Nephron progenitor cell (in vitro differentiated cells): ENCODE results near the gene SNX20.

ENCODE experiments used
- DNase-seq: peaks from one replicate; pipeline ENCODE4 v3.0.0; 2021
- H3K27ac Mint-ChIP-seq: 2 replicates; pipeline ENCODE4 v1.8.0; 2021; ENCODE audit warnings: mild to moderate bottlenecking, moderate library complexity, mixed read lengths
- H3K27me3 Mint-ChIP-seq: 2 replicates; pipeline ENCODE4 v1.8.0; 2021; ENCODE audit warnings: mild to moderate bottlenecking, low read depth, mixed read lengths; ENCODE audit not compliant: poor library complexity
- H3K36me3 Mint-ChIP-seq: 2 replicates; pipeline ENCODE4 v1.8.0; 2021; ENCODE audit warnings: low read depth, mixed read lengths
- H3K4me1 Mint-ChIP-seq: 2 replicates; pipeline ENCODE4 v1.8.0; 2021; ENCODE audit warnings: mixed read lengths
- H3K4me3 Mint-ChIP-seq: 2 replicates; pipeline ENCODE4 v1.8.0; 2021; ENCODE audit warnings: mild to moderate bottlenecking, moderate library complexity, mixed read lengths
- H3K9me3 Mint-ChIP-seq: 2 replicates; pipeline ENCODE4 v1.8.0; 2021; ENCODE audit warnings: mild to moderate bottlenecking, moderate library complexity, mixed read lengths
- TF ChIP-seq, protein P1 (sequence below): fragments of 200-600 bp; sonication (generic); IDR thresholded peaks from 2 replicates; pipeline ENCODE4 v1.5.0; 2021; ENCODE audit warnings: antibody characterized with exemption

SNX20 gene

GRCh38 chr16:50712956-50713355 is 31.8 kb upstream of the SNX20 start:
- Mint-ChIP-seq H3K27me3 (peaks cover 7% of the 10 kb centered on the region), H3K36me3 (no peaks in the 10 kb centered on the region), H3K4me3 (no peak overlapping the region), H3K4me1 (peaks cover 49% of the 10 kb centered on the region), H3K27ac (no peak overlapping the region), H3K9me3 (no peaks in the 10 kb centered on the region)
- no peak for DNase-seq
- TF ChIP-seq, protein P1, sequence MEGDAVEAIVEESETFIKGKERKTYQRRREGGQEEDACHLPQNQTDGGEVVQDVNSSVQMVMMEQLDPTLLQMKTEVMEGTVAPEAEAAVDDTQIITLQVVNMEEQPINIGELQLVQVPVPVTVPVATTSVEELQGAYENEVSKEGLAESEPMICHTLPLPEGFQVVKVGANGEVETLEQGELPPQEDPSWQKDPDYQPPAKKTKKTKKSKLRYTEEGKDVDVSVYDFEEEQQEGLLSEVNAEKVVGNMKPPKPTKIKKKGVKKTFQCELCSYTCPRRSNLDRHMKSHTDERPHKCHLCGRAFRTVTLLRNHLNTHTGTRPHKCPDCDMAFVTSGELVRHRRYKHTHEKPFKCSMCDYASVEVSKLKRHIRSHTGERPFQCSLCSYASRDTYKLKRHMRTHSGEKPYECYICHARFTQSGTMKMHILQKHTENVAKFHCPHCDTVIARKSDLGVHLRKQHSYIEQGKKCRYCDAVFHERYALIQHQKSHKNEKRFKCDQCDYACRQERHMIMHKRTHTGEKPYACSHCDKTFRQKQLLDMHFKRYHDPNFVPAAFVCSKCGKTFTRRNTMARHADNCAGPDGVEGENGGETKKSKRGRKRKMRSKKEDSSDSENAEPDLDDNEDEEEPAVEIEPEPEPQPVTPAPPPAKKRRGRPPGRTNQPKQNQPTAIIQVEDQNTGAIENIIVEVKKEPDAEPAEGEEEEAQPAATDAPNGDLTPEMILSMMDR, result no peak

GRCh38 chr16:50712560-50712898 is 31.4 kb upstream of the SNX20 start:
- DNase-seq, result no peak
- Mint-ChIP-seq H3K9me3 (no peaks in the 10 kb centered on the region), H3K27ac (no peak overlapping the region), H3K36me3 (no peaks in the 10 kb centered on the region), H3K27me3 (peaks cover 7% of the 10 kb centered on the region), H3K4me3 (no peak overlapping the region), H3K4me1 (peaks cover 45% of the 10 kb centered on the region)
- TF ChIP-seq, protein P1, result no peak

DNA sequence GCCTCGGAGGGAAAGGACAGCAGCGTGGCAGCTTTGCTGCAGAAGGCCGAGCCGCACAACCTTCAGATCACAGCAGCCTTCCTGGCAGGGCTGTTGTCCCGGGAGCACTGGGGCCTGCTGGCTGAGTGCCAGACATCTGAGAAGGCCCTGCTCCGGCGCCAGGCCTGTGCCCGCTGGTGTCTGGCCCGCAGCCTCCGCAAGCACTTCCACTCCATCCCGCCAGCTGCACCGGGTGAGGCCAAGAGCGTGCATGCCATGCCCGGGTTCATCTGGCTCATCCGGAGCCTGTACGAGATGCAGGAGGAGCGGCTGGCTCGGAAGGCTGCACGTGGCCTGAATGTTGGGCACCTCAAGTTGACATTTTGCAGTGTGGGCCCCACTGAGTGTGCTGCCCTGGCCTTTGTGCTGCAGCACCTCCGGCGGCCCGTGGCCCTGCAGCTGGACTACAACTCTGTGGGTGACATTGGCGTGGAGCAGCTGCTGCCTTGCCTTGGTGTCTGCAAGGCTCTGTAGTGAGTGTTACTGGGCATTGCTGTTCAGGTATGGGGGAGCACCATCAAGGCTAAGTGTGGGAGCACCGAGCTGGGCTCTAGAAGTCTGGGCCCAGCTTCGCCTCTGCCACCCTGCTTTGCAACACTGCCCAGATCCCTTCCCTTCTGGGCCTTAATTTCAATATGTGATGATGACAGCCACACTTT is 30.9 kb upstream of the SNX20 start:
- H3K27ac Mint-ChIP-seq, result no peak overlapping the region
- no peak for DNase-seq
- TF ChIP-seq, protein P1, result no peak
- no peaks in the 10 kb centered on the region for H3K36me3 Mint-ChIP-seq
- H3K9me3 Mint-ChIP-seq, result no peaks in the 10 kb centered on the region
- no peak overlapping the region for H3K4me3 Mint-ChIP-seq
- peaks cover 39% of the 10 kb centered on the region for H3K4me1 Mint-ChIP-seq
- peaks cover 9% of the 10 kb centered on the region for H3K27me3 Mint-ChIP-seq

DNA sequence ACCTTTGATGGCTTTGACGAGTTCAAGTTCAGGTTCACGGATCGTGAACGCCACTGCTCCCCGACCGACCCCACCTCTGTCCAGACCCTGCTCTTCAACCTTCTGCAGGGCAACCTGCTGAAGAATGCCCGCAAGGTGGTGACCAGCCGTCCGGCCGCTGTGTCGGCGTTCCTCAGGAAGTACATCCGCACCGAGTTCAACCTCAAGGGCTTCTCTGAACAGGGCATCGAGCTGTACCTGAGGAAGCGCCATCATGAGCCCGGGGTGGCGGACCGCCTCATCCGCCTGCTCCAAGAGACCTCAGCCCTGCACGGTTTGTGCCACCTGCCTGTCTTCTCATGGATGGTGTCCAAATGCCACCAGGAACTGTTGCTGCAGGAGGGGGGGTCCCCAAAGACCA is 29.9 kb upstream of the SNX20 start:
- DNase-seq, result no peak
- H3K27ac Mint-ChIP-seq, result no peak overlapping the region
- H3K4me1 Mint-ChIP-seq, result peaks cover 30% of the 10 kb centered on the region
- no peak overlapping the region for H3K4me3 Mint-ChIP-seq
- peaks cover 3% of the 10 kb centered on the region for H3K36me3 Mint-ChIP-seq
- no peaks in the 10 kb centered on the region for H3K9me3 Mint-ChIP-seq
- TF ChIP-seq, protein P1, result no peak
- H3K27me3 Mint-ChIP-seq, result peaks cover 12% of the 10 kb centered on the region

GRCh38 chr16:50709980-50710379 is 28.9 kb upstream of the SNX20 start:
- no peak for DNase-seq
- Mint-ChIP-seq H3K4me1 (peaks cover 27% of the 10 kb centered on the region), H3K9me3 (peaks cover 10% of the 10 kb centered on the region)

More at GRCh38 chr16:50709980-50710379, 28.9 kb upstream of the SNX20 start:
- Mint-ChIP-seq H3K27me3 (peaks cover 19% of the 10 kb centered on the region), H3K4me3 (no peak overlapping the region), H3K36me3 (peaks cover 6% of the 10 kb centered on the region), H3K27ac (no peak overlapping the region)
- TF ChIP-seq, protein P1, result no peak
